GM12878 (cell line): ENCODE results near the gene NTM. TPM values are rescaled to one million over a fixed set of nuclear protein-coding genes. Genes with fewer than 3 reads are reported as not detected.

Source experiments
- ATAC-seq: fragments of 200-7000 bp; cut with Tn5 transposase; 3 replicates; pipeline ENCODE4 v1.9.1; 2020; ENCODE audit warnings: mild to moderate bottlenecking, moderate library complexity
- BruUV-seq: library from RNA; stranded (reverse); fragments of 400-500 nt; replicated peaks from 2 replicates; lab custom pipeline; 2021; lab: Mats Ljungman, UMichigan
- CTCF ChIA-PET: fragments of 300-600 bp; sonication (Branson Sonifier 250); formaldehyde crosslinking; extraction: SDS; loops from one replicate; lab custom pipeline; 2021; ENCODE audit warnings: inconsistent platforms; lab: Yijun Ruan, JAX
- POLR2A ChIA-PET: fragments of 350-600 bp; formaldehyde crosslinking; extraction: SDS; loops from one replicate; lab custom pipeline; 2021; ENCODE audit warnings: inconsistent platforms; lab: Charles Lee
- RAD21 ChIA-PET: fragments of 300-600 bp; sonication (Branson Sonifier 250); formaldehyde crosslinking; loops from one replicate; lab custom pipeline; 2023; ENCODE audit warnings: antibody characterized with exemption; ENCODE audit not compliant: unreplicated experiment; lab: Charles Lee
- SMC1A ChIA-PET: fragments of 300-600 bp; sonication (Branson Sonifier 250); formaldehyde crosslinking; loops from one replicate; lab custom pipeline; 2023; ENCODE audit not compliant: unreplicated experiment, uncharacterized antibody; lab: Charles Lee
- DNase-seq: peaks from one replicate; pipeline ENCODE4 v3.0.0-alpha.2; 2011; ENCODE audit warnings: low read depth, low spot score
- FAIRE-seq: peaks from 3 replicates; lab custom pipeline; 2011; peaks lifted over from hg19 to GRCh38; lab: Jason Lieb, UNC
- H2AFZ ChIP-seq: 2 replicates; pipeline ENCODE4 v1.6.0; 2011; ENCODE audit warnings: low read depth, low read length, control low read depth; ENCODE audit not compliant: control insufficient read depth
- H3K27ac ChIP-seq: 2 replicates; pipeline ENCODE4 v1.5.1; 2011; ENCODE audit warnings: control low read depth; ENCODE audit not compliant: control insufficient read depth, insufficient read depth
- H3K27me3 ChIP-seq, 2 experiments: replicated peaks in 1 of 2; 2 replicates each; pipeline versions ENCODE4 v1.6.0 to v1.6.1; 2011; ENCODE audit warnings: low read length in 1 of 2; ENCODE audit not compliant: control insufficient read depth in 2 of 2, insufficient read depth in 2 of 2
- H3K36me3 ChIP-seq, 2 experiments: 2 replicates each; pipeline ENCODE4 v1.5.1; 2011; ENCODE audit warnings: low read length in 1 of 2; ENCODE audit not compliant: control insufficient read depth in 2 of 2, insufficient read depth in 2 of 2
- H3K4me1 ChIP-seq: 2 replicates; pipeline ENCODE4 v1.6.1; 2011; ENCODE audit warnings: mild to moderate bottlenecking, low read length, moderate library complexity, mixed read lengths; ENCODE audit not compliant: control insufficient read depth, insufficient read depth
- H3K4me2 ChIP-seq: 2 replicates; pipeline ENCODE4 v1.6.0; 2011; ENCODE audit warnings: control low read depth; ENCODE audit not compliant: control insufficient read depth, insufficient read depth
- H3K4me3 ChIP-seq: fragments of 200-600 bp; sonication (generic); 2 replicates; pipeline ENCODE4 v1.5.1; 2016
- H3K79me2 ChIP-seq: 2 replicates; pipeline ENCODE4 v1.6.0; 2011; ENCODE audit warnings: low read length; ENCODE audit not compliant: control insufficient read depth, insufficient read depth
- H3K9ac ChIP-seq: 2 replicates; pipeline ENCODE4 v1.8.0; 2011; ENCODE audit warnings: low read length, control low read depth, mixed read lengths; ENCODE audit not compliant: control insufficient read depth, insufficient read depth
- H3K9me3 ChIP-seq: replicated peaks from 3 replicates; pipeline ENCODE4 v1.5.1; 2011; ENCODE audit warnings: mild to moderate bottlenecking, low read length; ENCODE audit not compliant: control insufficient read depth, insufficient read depth
- H4K20me1 ChIP-seq: 2 replicates; pipeline ENCODE4 v1.6.0; 2011; ENCODE audit not compliant: control insufficient read depth, insufficient read depth
- ATF7 ChIP-seq: fragments of 450-650 bp; IDR thresholded peaks from 2 replicates; pipeline ENCODE4 v1.6.1; 2016; ENCODE audit warnings: low read depth, mild to moderate bottlenecking
- EGR1 ChIP-seq, 2 experiments: IDR thresholded peaks; 1 replicate in 1 of 2; 2 replicates in 1 of 2; pipeline ENCODE4 v1.6.1; 2011 to 2012; ENCODE audit warnings: low read depth in 2 of 2, low read length in 2 of 2, borderline replicate concordance in 1 of 2, mild to moderate bottlenecking in 1 of 2, moderate library complexity in 1 of 2
- IKZF2 ChIP-seq, 2 experiments: fragments of 450-650 bp; IDR thresholded peaks; 2 replicates each; pipeline ENCODE4 v1.6.1; 2017; ENCODE audit warnings: mild to moderate bottlenecking in 2 of 2, moderate library complexity in 2 of 2
- POU2F2 ChIP-seq: IDR thresholded peaks from 3 replicates; pipeline ENCODE4 v1.6.1; 2011; ENCODE audit warnings: low read depth, mild to moderate bottlenecking, low read length, borderline replicate concordance
- SPI1 ChIP-seq: IDR thresholded peaks from 2 replicates; pipeline ENCODE4 v1.6.1; 2011; ENCODE audit warnings: low read depth, mild to moderate bottlenecking, low read length, moderate library complexity, borderline replicate concordance; ENCODE audit not compliant: insufficient read depth
- ZNF274 ChIP-seq: IDR thresholded peaks from one replicate; pipeline ENCODE4 v1.8.0; 2011; ENCODE audit not compliant: insufficient read length, insufficient read depth
- ZNF384 ChIP-seq: IDR thresholded peaks from 2 replicates; pipeline ENCODE4 v1.6.1; 2012; ENCODE audit warnings: low read depth, mild to moderate bottlenecking, low read length, improper control_type of control experiment, borderline replicate concordance
- ZZZ3 ChIP-seq: IDR thresholded peaks from 2 replicates; pipeline ENCODE4 v1.6.1; 2011; ENCODE audit warnings: low read depth; ENCODE audit not compliant: control insufficient read depth, insufficient read length
- WGBS: methylation state at CpG from one replicate; pipeline ENCODE4 v1.1.6; 2016; ENCODE audit warnings: low lambda C conversion rate; ENCODE audit not compliant: insufficient replicate concordance, insufficient coverage; ENCODE audit errors: missing lambda C conversion rate; 5-methylcytosine and 5-hydroxymethylcytosine counted together
- in situ Hi-C: fragments of 300-500 bp; cut with MboI; formaldehyde crosslinking; loops from 9 replicates; pipeline ENCODE4 v1.14.3; 2018; ENCODE audit warnings: mixed read lengths
- intact Hi-C: fragments of 100-400 bp; cut with micrococcal nuclease; formaldehyde crosslinking; loops from one replicate; pipeline ENCODE4 v1.14.2; 2022; ENCODE audit not compliant: unreplicated experiment
- polyA plus RNA-seq, 11 experiments: library from polyadenylated mRNA; depleted of rRNA in 4 of 11; unstranded in 6 of 11; stranded (reverse) in 5 of 11; fragments of >200 nt; fragmentation: Nextera tagmentation in 4 of 11; fragmentation: Illumina TruSeq in 1 of 11; extraction: Ambion mirVana in 4 of 11; extraction: Trizol in 1 of 11; gene quantifications; 1 replicate in 1 of 11; 2 replicates in 10 of 11; pipeline versions ENCODE4 v1.2.1 to v1.2.3, GENCODE V29; 2011 to 2016; ENCODE audit warnings: inconsistent platforms in 2 of 11, missing spikeins in 2 of 11, low read depth in 1 of 11
- total RNA-seq, 4 experiments: library from RNA; depleted of rRNA in 3 of 4; stranded (reverse); fragments of >200 nt in 3 of 4; fragmentation: Illumina TruSeq in 1 of 4; extraction: Trizol in 1 of 4; gene quantifications; 2 replicates each; pipeline versions ENCODE4 v1.2.1 to v1.2.3, GENCODE V29; 2013 to 2021
- TF ChIP-seq, protein P1 (sequence below): fragments of 150-350 bp; IDR thresholded peaks from 2 replicates; pipeline ENCODE4 v1.6.1; 2016; ENCODE audit warnings: low read depth, low read length
- TF ChIP-seq, protein P2 (sequence below): fragments of 450-650 bp; IDR thresholded peaks from 2 replicates; pipeline ENCODE4 v1.6.1; 2014; ENCODE audit warnings: mild to moderate bottlenecking
- TF ChIP-seq, protein P3 (sequence below): fragments of 150-350 bp; IDR thresholded peaks from 2 replicates; pipeline ENCODE4 v1.6.1; 2014; ENCODE audit warnings: mild to moderate bottlenecking, low read depth, low read length
- TF ChIP-seq, protein P4 (sequence below), 3 experiments: IDR thresholded peaks in 2 of 3; conservative IDR thresholded peaks in 1 of 3; 2 replicates each; pipeline ENCODE4 v1.5.1; 2011; ENCODE audit warnings: low read depth in 3 of 3, low read length in 3 of 3, mild to moderate bottlenecking in 3 of 3, control low read depth in 2 of 3, moderate library complexity in 2 of 3, inconsistent platforms in 1 of 3, mixed read lengths in 1 of 3; ENCODE audit not compliant: control insufficient read depth in 2 of 3, insufficient read depth in 1 of 3; ENCODE audit errors: extremely low read depth in 1 of 3

NTM gene
- total and polyA plus RNA-seq, 10 of the 15 experiments (the other 5 are each of a cell fraction or from before 2014, with no cell fraction given), result not detected

DNA sequence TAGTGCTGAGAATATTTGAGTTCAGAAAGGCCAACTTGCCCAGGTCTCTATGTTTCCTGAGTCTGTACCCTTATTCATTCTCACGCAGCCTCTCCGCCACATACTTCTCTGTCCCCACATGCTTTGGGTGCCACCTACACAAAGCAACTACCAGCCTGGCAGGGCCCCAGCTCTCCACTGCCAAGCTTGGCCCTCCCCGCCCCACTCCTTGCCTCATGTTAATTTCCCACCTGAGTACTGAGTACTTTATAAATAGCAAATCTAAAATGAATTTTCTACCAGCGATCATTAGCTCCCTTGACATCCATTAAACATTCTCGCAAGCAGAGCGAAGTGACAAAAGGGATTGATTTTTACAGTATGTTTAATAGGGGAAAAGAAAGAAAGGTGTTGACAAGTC lies 20.8 kb downstream of the NTM start:
- Histone ChIP-seq H4K20me1 (no peaks in the 10 kb centered on the region), H3K9me3 (no peaks in the 10 kb centered on the region), H3K27ac (no peak overlapping the region), H3K4me1 (no peaks in the 10 kb centered on the region), H3K36me3 (no peaks in the 10 kb centered on the region), H3K9ac (no peak overlapping the region), H3K27me3 (0 out of 4 replicates have a peak, but pooled peaks cover 0 to 1% of the 10 kb centered on the region in 2 experiments), H3K79me2 (no peaks in the 10 kb centered on the region), H3K4me2 (no peak overlapping the region), H2AFZ (no peak overlapping the region), H3K4me3 (no peak overlapping the region)
- RAD21 ChIA-PET, result no interaction called here
- POLR2A ChIA-PET, result no interaction called here
- ATAC-seq (no peak), FAIRE-seq (no peak), DNase-seq (no peak)
- WGBS, result 66% methylated on average over 6 of the region's 6 CpGs
- SMC1A ChIA-PET, result no interaction called here
- intact Hi-C loops (loop anchor here (5.0 kb wide), 1 partner anchor 329 kb away; no protein-coding TSS in a partner anchor), in situ Hi-C loops (no loop called here)
- BruUV-seq, result no TSS peak
- CTCF ChIA-PET, result interaction anchor here (1.2 kb wide), 1 partner anchor 20 kb away, joined by 3 read pairs; no protein-coding TSS in a partner anchor
- TF ChIP-seq, protein P1, sequence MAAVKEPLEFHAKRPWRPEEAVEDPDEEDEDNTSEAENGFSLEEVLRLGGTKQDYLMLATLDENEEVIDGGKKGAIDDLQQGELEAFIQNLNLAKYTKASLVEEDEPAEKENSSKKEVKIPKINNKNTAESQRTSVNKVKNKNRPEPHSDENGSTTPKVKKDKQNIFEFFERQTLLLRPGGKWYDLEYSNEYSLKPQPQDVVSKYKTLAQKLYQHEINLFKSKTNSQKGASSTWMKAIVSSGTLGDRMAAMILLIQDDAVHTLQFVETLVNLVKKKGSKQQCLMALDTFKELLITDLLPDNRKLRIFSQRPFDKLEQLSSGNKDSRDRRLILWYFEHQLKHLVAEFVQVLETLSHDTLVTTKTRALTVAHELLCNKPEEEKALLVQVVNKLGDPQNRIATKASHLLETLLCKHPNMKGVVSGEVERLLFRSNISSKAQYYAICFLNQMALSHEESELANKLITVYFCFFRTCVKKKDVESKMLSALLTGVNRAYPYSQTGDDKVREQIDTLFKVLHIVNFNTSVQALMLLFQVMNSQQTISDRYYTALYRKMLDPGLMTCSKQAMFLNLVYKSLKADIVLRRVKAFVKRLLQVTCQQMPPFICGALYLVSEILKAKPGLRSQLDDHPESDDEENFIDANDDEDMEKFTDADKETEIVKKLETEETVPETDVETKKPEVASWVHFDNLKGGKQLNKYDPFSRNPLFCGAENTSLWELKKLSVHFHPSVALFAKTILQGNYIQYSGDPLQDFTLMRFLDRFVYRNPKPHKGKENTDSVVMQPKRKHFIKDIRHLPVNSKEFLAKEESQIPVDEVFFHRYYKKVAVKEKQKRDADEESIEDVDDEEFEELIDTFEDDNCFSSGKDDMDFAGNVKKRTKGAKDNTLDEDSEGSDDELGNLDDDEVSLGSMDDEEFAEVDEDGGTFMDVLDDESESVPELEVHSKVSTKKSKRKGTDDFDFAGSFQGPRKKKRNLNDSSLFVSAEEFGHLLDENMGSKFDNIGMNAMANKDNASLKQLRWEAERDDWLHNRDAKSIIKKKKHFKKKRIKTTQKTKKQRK, result no peak
- TF ChIP-seq, protein P2, sequence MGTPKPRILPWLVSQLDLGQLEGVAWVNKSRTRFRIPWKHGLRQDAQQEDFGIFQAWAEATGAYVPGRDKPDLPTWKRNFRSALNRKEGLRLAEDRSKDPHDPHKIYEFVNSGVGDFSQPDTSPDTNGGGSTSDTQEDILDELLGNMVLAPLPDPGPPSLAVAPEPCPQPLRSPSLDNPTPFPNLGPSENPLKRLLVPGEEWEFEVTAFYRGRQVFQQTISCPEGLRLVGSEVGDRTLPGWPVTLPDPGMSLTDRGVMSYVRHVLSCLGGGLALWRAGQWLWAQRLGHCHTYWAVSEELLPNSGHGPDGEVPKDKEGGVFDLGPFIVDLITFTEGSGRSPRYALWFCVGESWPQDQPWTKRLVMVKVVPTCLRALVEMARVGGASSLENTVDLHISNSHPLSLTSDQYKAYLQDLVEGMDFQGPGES, result no peak
- TF ChIP-seq EGR1 (IDR thresholded peaks at IDR 0.05; ENCODE audit: borderline replicate concordance in 1 of 2, low read depth in 2 of 2, low read length in 2 of 2), result no peak
- no peak for TF ChIP-seq SPI1
- TF ChIP-seq, protein P3, sequence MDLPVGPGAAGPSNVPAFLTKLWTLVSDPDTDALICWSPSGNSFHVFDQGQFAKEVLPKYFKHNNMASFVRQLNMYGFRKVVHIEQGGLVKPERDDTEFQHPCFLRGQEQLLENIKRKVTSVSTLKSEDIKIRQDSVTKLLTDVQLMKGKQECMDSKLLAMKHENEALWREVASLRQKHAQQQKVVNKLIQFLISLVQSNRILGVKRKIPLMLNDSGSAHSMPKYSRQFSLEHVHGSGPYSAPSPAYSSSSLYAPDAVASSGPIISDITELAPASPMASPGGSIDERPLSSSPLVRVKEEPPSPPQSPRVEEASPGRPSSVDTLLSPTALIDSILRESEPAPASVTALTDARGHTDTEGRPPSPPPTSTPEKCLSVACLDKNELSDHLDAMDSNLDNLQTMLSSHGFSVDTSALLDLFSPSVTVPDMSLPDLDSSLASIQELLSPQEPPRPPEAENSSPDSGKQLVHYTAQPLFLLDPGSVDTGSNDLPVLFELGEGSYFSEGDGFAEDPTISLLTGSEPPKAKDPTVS, result no peak
- TF ChIP-seq, protein P4, sequence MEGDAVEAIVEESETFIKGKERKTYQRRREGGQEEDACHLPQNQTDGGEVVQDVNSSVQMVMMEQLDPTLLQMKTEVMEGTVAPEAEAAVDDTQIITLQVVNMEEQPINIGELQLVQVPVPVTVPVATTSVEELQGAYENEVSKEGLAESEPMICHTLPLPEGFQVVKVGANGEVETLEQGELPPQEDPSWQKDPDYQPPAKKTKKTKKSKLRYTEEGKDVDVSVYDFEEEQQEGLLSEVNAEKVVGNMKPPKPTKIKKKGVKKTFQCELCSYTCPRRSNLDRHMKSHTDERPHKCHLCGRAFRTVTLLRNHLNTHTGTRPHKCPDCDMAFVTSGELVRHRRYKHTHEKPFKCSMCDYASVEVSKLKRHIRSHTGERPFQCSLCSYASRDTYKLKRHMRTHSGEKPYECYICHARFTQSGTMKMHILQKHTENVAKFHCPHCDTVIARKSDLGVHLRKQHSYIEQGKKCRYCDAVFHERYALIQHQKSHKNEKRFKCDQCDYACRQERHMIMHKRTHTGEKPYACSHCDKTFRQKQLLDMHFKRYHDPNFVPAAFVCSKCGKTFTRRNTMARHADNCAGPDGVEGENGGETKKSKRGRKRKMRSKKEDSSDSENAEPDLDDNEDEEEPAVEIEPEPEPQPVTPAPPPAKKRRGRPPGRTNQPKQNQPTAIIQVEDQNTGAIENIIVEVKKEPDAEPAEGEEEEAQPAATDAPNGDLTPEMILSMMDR (IDR thresholded peaks at IDR 0.05 in 2 of 3, conservative IDR thresholded peaks at IDR 0.05 in 1 of 3; ENCODE audit: control insufficient read depth in 2 of 3, extremely low read depth in 1 of 3, insufficient read depth in 1 of 3, low read depth in 3 of 3, low read length in 3 of 3), result no peak
- TF ChIP-seq ATF7, result no peak
- no peak for TF ChIP-seq POU2F2
- TF ChIP-seq ZNF274, result no peak
- TF ChIP-seq IKZF2 (IDR thresholded peaks at IDR 0.05), result no peak
- no peak for TF ChIP-seq ZZZ3
- TF ChIP-seq ZNF384, result no peak
